ENCODE measurements around the gene PCCB.

DNA sequence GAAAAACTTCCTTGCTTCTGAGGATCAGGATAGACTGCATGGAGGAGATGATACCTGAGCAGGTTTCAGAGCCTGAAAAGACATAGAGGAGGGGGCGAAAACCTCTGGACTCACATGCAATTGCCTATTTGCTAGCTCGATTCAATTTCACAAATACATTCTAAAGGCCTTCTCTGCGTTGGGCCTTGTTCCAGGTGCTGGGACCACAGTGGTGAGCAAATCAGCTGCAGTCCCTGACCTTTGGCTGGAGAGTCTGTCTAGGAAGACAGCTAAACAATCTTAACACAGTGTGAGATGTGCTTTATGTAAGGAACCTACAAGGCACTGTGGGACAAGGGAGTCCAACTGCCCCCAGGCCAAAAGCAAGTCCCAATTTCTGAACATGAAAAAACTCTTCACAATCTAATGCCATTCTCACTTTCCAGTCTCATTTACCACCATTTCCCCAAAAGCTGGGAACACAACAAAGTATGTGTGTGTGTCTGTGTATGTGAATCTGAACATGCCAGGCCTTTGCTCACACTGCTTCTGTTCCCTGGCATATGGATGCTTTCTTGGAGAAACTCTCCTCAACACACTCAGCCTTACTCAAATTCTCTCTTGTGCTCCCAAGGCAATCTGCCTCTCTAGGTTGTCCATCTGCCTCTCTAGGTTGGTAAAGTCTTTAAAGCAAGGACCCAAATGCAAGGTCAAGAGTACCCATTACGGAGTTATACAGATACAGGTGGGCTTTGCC, 2.1 kb upstream of the PCCB start:
- TF ChIP-seq, protein P1, sequence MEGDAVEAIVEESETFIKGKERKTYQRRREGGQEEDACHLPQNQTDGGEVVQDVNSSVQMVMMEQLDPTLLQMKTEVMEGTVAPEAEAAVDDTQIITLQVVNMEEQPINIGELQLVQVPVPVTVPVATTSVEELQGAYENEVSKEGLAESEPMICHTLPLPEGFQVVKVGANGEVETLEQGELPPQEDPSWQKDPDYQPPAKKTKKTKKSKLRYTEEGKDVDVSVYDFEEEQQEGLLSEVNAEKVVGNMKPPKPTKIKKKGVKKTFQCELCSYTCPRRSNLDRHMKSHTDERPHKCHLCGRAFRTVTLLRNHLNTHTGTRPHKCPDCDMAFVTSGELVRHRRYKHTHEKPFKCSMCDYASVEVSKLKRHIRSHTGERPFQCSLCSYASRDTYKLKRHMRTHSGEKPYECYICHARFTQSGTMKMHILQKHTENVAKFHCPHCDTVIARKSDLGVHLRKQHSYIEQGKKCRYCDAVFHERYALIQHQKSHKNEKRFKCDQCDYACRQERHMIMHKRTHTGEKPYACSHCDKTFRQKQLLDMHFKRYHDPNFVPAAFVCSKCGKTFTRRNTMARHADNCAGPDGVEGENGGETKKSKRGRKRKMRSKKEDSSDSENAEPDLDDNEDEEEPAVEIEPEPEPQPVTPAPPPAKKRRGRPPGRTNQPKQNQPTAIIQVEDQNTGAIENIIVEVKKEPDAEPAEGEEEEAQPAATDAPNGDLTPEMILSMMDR (conservative IDR thresholded peaks at IDR 0.05) = no peak
- no peak for TF ChIP-seq EZH2 (IDR thresholded peaks at IDR 0.05; ENCODE audit: low read depth)

Measured in PC-9 (cell line).